ENCODE measurements around the gene GLS. TPM values are rescaled to one million over a fixed set of nuclear protein-coding genes. Genes with fewer than 3 reads are reported as not detected.

The GLS gene
- total RNA-seq, 1 experiment from 2014 or later, result 97.4 TPM

DNA sequence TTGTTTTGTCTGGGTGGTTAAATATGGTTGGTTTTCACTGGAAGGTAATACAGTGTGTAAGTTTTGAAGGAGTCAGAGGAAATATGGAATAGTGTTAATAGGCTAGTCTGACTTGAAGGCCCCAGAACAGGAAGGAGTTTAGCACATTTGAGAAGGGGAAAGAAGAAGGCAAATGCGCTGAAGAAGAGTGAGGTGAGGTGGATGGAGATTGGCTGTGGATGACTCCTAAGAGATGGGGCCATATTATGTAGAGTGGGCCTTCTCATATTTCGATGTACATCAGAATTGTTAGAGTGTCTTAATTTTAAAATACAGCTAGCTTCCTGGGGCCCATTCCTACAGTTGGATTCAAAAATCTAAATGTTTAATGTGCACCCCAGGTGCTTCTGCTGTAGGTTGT, 61.0 kb downstream of the GLS start:
- TF ChIP-seq CBX3 (IDR thresholded peaks at IDR 0.05; ENCODE audit: low read depth) (no peak), EZH2 (IDR thresholded peaks at IDR 0.05) (no peak), SIN3A (IDR thresholded peaks at IDR 0.05; ENCODE audit: low read depth) (no peak), ELF1 (IDR thresholded peaks at IDR 0.05; ENCODE audit: borderline replicate concordance, low read depth) (no peak), CEBPB (IDR thresholded peaks at IDR 0.05; ENCODE audit: low read depth) (no peak), ZFX (IDR thresholded peaks at IDR 0.05) (no peak), SRF (IDR thresholded peaks at IDR 0.05; ENCODE audit: low read depth) (no peak), FOSL1 (IDR thresholded peaks at IDR 0.05; ENCODE audit: low read depth) (no peak), TCF7L2 (IDR thresholded peaks at IDR 0.05; ENCODE audit: borderline replicate concordance, extremely low read depth, insufficient read depth, insufficient read length) (no peak), JUND (IDR thresholded peaks at IDR 0.05) (no peak)
- TF ChIP-seq, protein P1, sequence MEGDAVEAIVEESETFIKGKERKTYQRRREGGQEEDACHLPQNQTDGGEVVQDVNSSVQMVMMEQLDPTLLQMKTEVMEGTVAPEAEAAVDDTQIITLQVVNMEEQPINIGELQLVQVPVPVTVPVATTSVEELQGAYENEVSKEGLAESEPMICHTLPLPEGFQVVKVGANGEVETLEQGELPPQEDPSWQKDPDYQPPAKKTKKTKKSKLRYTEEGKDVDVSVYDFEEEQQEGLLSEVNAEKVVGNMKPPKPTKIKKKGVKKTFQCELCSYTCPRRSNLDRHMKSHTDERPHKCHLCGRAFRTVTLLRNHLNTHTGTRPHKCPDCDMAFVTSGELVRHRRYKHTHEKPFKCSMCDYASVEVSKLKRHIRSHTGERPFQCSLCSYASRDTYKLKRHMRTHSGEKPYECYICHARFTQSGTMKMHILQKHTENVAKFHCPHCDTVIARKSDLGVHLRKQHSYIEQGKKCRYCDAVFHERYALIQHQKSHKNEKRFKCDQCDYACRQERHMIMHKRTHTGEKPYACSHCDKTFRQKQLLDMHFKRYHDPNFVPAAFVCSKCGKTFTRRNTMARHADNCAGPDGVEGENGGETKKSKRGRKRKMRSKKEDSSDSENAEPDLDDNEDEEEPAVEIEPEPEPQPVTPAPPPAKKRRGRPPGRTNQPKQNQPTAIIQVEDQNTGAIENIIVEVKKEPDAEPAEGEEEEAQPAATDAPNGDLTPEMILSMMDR (IDR thresholded peaks at IDR 0.05 in 2 of 3, conservative IDR thresholded peaks at IDR 0.05 in 1 of 3; ENCODE audit: borderline replicate concordance in 1 of 3, insufficient read depth in 1 of 3, low read depth in 2 of 3, low read length in 2 of 3), result no peak
- TF ChIP-seq, protein P2, sequence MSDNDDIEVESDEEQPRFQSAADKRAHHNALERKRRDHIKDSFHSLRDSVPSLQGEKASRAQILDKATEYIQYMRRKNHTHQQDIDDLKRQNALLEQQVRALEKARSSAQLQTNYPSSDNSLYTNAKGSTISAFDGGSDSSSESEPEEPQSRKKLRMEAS (IDR thresholded peaks at IDR 0.05), result no peak
- Histone ChIP-seq H2AFZ (ENCODE audit: low read depth, low read length, poor library complexity, severe bottlenecking) (no peak overlapping the region), H3K27me3 (ENCODE audit: insufficient read depth, low read length) (no peaks in the 10 kb centered on the region), H3K9ac (ENCODE audit: low read length) (no peak overlapping the region), H3K36me3 (ENCODE audit: control insufficient read depth in 1 of 2, insufficient read depth in 2 of 2, low read length in 2 of 2) (no peaks in the 10 kb centered on the region), H3K4me1 (ENCODE audit: control insufficient read depth in 1 of 2, insufficient read depth in 2 of 2, low read length in 2 of 2) (peaks cover 2 to 5% of the 10 kb centered on the region in 2 experiments; a peak in 2 of 4 replicates), H3K9me2 (ENCODE audit: insufficient read depth) (no peaks in the 10 kb centered on the region), H3K4me3 (replicated peaks in 1 of 2; ENCODE audit: low read depth in 1 of 2, low read length in 2 of 2) (no peak overlapping the region), H3K4me2 (ENCODE audit: low read length) (no peak overlapping the region), H3K79me2 (ENCODE audit: insufficient read depth, low read length) (no peaks in the 10 kb centered on the region), H4K20me1 (ENCODE audit: insufficient read depth) (no peaks in the 10 kb centered on the region), H3K9me3 (ENCODE audit: control insufficient read depth in 1 of 2, insufficient read depth in 1 of 2, low read depth in 1 of 2, low read length in 2 of 2) (no peaks in the 10 kb centered on the region), H3K27ac (ENCODE audit: low read depth, low read length) (no peak overlapping the region)
- DNase-seq (ENCODE audit: low read depth, low spot score) (no peak), ATAC-seq (no peak)
- POLR2A ChIA-PET, result interaction anchor here (0.7 kb wide), 1 partner anchor 218 kb away, joined by 4 read pairs; no protein-coding TSS in a partner anchor
- CTCF ChIA-PET, result no interaction called here
- no TSS peak for BruUV-seq (replicated peaks)
- intact Hi-C loops (cut with micrococcal nuclease), result no loop called here
- RAD21 ChIA-PET (ENCODE audit: low non-redundant PET in 1 of 2, low total read pairs in 2 of 2, uncharacterized antibody in 2 of 2, unreplicated experiment in 2 of 2), result interaction anchor here in 1 of 2 experiments (0.7 kb wide), 1 partner anchor 245 kb away, joined by 3 read pairs; no protein-coding TSS in a partner anchor

Measured in HCT116 (cell line).